Kidney glomerular epithelial cell (primary cell): ENCODE results near the gene FMNL3.

ENCODE experiments used
- DNase-seq: peaks from one replicate; lab custom pipeline; 2025; lab: John Stamatoyannopoulos, UW

Gene FMNL3

DNA sequence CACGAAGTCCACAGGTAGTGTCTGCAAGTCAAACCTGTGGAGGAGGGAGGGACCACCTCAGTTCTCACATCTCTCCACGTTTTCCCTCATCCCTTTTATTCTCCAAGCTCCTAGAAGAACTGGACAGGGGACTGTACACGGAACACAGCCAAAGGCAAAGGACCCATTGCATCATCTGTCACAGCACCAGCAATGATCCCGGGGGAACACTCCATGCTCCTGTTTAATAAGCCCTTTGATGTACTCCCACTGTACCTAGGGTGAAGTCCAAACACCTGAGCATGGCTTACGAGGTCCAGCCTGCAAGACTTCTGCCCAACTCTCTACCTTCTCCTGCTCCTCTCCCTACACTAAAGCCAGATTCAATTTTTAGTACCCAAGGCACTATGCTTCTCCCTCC lies 57.3 kb downstream of the FMNL3 start:
- no peak for DNase-seq

DNA sequence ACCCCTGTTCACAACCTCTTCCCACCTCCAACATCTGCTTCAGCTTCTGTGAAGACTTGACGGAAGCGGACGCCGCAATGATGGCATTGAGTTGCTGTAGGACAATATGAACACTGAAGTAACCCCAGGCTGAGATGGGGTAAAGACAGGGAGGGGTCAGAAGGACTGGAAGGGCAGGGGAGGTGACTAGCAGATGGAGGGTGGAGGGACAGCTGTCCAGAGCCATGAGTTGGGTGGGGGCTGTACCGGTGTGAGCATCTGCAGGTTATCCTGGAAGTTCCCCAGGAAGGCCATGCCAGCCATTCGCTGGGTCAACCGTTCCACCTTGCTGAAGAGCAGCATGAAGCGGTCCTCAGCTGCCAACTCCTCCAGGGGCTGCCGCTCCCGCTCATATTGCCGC lies 57.8 kb downstream of the FMNL3 start:
- no peak for DNase-seq

DNA sequence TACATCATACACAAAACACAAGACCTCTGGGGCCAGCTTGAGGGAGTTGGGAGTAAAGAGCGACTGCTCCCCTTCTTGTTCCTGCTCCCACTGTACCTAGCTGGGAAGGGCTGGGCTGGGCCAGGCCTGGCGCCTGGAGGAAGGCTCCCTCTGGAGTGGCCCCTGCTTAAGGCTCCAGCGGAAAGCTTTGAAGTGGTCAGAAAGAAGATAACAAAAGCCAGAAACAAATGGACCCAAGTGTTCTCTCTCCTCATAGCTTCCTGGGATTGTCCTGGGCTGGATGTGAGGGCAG lies 58.5 kb downstream of the FMNL3 start:
- DNase-seq: no peak

DNA sequence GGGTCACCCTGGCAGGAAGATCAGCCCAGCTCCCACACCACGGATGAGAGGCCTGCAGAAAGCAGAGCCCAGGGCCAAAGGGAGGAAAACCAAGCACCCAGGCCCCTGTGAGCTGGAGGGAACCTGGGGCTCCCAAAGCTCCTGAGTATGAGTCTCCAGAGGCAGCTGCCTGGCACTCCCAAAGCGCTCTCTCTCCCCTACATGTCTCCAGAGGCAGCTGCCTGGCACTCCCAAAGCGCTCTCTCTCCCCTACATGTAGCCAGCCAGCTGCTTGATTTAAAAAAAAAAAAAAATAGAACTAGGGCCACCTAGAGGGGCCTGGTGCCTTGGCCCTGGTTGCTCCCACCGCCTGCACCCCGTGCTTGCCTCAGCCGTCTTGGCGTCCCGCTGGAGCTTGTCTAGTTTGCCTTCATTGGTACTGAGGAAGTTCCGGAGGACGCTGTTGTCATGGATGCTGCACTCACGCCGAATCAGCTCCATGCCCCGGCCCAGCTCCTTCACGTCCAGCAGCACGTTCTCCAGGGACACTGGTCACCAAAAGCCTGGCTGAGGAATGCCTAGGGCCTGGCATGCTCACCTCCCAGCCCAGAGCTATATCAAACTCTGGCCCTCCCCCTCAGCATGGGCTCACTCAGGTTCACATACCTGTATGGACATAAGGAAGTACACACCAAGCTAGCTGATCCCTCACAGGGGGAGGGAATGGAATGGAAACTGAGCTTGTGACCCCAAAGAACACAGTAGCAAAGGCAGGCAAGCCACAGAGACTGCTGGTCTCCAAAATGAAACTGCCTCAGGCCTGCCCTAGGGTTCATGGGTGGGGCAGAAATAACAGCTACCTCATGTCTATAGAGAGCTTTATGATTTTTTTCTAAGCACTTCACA lies 59.1 kb downstream of the FMNL3 start:
- DNase-seq: no peak

DNA sequence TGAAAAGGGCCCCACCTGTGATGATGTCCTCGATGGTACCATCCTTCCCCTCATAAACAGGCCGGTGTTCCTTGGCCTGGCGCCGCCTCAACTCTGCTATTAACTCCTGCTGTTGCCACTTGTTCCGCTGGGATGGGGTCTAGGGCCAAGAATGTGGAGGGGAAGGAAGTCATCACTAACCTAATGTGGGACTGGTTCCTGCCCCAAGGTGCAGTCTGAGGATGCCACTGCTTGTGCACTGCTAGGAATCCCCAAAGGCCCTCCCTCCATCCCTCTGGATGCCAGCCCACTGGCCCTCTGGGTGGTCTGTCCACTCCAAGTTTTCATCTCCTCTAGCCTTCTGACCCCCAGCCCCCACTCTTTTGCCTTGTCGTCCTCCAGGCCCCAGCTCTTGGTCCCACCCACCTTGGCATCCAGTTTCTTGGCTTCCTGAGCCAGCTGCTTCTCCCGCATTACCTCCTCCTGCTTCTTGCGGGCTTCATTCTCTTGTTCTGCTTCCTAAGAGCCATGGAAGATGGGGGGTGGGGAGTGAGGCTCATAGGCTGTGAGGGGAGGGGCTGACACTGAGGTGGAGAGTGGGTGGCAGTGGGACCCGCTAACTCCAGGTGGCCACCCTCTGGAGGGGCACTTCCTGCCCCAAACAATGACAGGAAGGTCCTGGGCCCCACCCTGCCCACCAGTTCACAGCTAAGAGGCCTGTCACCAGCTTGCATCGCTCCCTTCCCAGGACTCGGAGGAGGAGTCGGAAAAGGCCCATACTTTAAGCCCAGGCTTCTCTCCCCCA lies 60.1 kb downstream of the FMNL3 start:
- no peak for DNase-seq

DNA sequence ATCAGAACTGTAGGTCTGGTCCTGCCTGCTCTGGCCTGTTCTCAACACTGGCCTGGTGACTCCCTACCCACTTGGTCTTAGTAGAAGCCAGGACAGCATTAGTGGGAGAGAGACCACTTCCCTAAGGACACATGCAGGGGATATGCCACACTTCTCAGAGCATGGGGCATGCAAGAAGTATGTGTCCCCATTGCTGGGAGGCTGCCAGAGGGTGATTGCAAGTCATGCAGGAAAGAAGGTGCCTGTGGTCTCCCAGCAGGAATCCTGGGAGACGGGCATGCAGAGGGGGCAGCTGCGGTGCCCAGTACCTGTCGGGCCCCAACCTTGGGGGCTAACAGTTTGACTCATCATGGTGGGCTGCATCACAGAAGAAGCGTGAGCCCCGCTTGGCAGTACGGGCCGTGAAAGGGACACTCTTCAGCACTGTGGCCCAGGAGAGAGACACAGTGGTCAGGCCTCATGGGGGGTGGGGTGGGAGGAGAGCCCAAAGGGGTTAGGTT lies 60.8 kb downstream of the FMNL3 start:
- no peak for DNase-seq

DNA sequence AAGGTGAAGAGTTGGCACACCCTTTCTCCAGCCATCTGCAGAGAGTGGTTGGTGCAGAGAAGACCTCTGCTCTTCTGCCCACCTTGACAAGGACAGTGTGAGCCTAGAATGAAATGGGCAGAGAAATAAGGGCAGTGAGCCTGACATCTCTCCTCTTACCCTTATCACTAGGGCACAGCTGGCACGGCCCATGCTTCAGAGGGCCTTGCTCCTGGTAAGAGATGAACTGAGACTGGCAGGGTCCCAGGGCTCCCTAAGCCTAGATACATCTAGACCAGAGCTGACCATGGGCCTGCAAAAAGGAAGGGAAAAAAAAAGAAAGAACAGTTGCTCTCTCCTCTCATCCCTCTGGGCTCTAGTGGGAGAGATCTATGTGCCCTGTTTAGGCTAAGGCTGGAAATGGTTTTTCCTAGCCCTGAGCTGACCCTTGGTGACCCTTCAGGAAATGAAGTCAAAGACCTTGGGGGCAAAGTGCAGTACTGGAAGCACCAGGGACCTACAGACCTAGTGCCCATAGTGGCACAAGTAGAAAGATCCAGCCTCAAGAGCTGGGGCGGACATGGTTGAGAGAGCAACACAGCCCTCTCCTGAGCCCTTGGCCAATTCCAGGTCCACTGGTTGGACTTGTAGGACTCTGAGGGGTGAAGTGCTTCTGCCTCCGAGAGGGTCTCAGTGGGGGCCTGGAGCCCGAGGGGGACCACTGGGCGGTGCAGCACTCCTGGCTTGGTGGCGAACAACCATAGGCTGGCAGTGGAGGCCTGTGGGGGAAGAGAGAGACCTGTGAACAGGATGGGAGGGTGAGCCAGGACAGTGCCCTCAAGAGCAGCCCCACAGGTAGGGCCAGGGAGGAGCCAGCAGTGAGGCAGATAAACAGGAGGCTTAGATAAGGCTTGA lies 61.8 kb downstream of the FMNL3 start:
- no peak for DNase-seq

DNA sequence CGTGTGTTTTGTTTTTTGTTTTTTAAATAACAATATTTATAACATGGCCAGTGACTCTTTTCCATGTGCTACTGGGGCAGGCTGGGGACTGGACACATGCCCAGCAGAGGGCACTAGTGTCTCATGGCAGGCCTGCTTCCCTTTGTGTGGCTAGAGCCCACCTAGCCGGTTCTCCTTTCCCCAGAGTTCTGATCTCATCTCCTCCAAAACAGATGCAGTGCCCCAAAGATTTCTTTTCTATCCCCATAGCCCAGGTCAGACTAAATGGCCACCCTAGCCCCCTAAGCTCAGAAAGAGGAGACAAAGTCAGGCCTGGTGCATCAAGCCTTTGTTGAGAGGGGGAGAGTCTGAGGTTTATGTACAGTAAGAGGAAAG lies 62.6 kb downstream of the FMNL3 start:
- DNase-seq: peak; percentile 40

DNA sequence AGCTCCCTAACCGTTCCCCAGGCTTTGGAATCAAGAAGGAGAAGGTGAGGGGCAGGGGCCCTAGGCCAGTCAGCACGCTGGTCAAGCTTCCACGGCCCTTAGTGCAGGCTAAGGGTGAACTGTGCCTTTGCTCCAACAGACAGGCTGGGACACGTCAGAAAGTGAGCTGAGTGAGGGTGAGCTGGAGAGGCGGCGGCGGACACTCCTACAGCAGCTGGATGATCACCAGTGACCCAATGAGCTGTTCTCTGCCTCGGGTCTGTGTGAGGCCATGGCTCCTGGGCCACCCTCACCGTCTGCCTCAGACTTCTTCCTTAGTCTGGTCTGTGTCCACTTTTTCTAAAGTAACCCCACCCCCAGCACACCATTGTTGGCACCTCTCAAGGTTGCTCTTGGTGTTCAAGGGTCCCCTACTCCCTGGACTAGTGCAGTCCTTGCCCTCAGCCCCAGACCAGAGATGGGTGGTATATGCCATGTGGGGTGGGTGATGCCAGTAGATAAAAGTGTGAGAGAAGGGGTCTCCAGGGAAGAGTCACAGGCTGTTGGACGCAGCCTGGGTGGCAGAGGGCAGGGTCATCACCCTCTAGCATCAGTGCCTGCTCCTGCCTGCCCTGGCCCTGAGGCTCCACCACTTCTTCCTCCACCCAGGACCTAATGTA lies 63.1 kb downstream of the FMNL3 start:
- no peak for DNase-seq

DNA sequence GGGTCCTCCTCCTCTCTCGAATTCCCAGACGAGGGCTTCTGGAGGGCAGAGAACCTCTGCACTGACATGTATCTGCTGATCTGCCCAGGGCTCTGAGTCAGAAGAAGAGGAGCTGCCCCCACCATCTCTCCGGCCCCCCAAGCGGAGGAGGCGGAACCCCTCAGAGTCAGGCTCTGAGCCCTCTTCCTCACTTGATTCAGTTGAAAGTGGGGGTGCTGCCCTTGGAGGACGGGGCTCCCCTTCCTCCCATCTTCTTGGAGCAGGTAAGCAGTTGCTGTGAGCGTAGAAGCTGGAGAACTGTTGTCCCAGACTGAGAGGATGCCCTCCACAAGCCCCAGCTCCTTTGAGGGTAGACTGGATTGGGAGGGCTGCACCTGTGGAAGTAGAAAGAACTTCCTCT lies 64.1 kb downstream of the FMNL3 start:
- no peak for DNase-seq

DNA sequence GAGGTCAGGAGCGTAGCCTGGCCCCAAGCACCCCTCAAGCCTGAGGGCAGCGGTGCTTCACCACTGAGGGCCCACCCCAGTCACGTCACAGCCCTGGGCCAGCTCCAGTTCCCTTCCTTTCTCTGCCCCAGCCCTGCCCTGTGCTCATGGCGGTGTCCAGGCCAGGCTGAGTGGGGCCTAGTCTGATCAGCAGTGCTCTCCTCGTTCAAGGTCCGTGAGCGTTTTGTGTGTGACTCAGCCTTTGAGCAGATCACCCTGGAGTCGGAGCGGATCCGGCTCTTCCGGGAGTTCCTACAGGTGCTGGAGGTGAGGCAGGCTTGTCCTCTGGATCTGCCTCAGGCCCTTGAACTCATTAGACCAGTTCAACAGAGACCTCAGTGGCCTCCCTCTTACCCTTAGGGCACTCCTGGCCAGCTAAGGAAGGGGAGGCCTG lies 64.8 kb downstream of the FMNL3 start:
- no peak for DNase-seq

DNA sequence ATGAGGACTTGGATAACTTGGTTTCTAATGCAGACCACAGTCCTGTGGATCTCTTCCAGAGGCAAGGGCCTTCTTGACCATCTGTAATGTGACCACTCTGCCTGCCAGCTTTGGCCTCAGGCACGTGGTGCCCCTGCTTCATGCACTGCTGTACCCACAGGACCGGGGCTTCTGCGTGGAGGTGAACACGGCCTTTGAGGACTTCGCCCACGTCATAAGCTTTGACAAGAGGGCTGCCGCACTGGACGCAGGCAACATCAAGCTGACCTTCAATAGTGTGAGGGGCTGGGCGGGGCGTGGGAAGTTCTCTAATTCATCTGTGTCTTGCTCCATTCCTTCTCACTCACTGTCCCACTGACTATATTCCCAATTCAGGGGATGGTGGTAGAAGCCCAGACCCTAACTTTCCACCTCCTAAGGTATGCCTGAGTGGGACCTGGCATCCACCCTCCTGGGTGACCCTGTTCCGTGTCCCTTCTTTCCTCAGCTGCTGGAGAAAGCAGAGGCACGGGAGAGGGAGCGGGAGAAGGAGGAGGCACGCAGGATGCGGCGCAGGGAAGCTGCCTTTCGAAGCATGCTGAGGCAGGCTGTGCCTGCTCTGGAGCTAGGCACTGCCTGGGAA lies 65.3 kb downstream of the FMNL3 start:
- DNase-seq: no peak

DNA sequence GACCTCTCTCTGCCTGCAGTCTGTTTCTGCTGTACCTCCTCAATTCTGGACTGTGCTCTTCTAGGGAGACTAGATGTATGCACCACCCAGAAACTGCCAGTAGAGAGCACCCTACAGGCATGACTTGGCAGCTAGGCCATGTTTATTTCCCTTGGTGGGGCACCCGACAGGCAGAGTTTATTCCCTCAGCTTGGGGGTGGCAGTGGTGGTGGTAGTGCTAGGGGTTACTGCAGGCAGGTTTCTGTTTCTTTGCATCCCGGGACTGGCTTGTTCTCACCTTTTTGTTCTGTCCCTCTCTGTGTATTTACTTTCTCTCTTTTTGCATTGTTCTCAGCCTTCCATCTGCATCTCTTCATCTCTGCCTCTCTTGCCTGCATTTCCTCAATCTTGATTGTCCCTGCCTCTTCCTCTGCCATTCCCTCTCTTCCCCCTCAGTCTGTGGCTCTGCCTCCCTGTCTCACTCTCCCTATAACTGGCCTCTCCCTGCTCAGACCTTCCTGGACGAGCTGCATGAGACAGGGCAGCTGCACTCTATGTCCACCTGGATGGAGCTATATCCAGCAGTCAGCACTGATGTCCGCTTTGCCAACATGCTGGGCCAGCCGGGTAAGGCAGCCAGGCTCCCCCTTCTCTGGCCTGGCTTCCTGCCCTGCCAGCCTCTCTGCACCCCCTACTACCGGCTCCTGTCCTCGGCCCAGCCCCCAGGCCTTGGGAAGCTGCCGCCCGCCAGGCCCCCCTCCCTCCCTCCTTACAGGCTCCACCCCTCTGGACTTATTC lies 70.0 kb downstream of the FMNL3 start:
- peak; percentile 52 for DNase-seq

DNA sequence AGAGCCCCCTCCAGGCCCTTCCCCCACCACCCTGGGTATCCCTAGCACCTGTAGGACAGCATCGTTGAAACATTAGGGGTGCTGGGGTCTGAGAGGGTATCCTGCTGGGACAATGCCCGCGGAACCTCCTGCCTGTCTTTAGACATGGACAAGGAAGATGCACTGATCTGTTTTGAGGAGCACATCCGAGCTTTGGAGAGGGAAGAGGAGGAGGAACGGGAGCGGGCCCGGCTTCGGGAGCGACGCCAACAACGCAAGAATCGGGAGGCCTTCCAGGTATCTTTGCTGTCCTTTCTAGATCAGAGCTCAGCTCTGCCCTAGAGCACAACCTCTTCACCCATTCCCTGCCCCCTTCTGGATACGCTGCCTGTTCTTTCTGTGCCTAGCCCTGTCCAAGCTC lies 70.6 kb downstream of the FMNL3 start:
- DNase-seq: no peak

DNA sequence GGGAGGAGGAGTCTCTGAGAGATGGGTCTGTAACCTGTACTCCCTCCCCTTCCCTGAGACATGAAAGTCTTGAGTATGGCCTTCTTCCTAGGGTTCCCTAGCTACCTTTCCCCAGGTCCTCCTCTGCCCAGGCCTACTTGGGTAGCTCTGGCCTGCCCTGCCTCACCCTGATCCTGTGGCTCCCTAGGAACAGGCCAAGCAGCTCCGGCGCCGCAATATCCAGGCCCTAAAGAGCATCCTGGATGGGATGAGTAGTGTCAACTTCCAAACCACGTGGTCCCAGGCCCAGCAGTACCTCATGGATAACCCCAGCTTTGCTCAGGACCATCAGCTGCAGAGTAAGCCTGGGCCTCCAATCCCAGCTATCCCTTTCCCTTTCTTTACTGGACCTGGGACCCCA lies 71.5 kb downstream of the FMNL3 start:
- no peak for DNase-seq

DNA sequence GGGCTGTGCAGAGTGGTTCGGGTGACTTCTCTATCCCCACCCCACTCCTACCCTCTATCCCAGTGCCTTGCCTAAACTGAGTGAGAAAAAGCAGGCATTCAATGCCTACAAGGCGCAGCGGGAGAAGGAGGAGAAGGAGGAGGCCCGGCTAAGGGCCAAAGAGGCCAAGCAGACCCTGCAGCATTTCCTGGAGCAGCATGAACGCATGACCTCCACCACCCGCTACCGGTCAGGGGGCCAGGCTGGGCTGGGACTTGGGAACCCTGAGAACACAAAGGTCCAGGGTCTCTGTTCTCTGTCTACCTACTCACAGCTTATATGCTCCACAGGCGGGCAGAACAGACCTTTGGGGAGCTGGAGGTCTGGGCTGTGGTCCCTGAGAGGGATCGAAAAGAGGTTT lies 72.2 kb downstream of the FMNL3 start:
- no peak for DNase-seq

DNA sequence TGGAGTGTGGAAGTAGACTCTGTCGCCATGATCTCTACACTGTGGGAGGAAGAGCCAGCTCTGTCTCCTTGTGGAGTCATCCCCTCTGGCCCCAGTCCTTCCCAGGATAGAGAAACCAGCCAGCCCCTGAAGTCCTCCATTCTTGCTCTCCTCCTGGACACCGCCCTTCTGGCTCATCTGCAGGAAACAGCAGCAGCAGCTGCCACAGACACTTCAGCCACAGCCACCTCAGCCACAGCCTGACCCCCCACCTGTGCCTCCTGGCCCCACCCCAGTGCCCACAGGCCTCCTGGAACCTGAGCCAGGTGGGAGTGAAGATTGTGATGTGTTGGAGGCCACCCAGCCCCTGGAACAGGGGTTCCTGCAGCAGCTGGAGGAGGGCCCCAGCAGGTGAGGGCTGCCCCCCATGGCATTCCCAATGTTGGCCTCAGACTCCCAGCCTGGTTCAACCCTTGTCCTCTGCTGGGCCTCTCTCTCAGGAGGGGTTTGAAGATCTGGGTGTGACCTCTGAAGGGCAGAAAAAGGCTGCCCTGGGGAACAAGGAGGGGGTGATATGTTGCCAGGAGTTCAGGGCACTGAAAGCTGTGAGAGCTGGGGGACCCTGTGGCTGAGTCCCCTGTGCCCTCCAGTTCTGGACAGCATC lies 73.4 kb downstream of the FMNL3 start:
- DNase-seq: no peak

DNA sequence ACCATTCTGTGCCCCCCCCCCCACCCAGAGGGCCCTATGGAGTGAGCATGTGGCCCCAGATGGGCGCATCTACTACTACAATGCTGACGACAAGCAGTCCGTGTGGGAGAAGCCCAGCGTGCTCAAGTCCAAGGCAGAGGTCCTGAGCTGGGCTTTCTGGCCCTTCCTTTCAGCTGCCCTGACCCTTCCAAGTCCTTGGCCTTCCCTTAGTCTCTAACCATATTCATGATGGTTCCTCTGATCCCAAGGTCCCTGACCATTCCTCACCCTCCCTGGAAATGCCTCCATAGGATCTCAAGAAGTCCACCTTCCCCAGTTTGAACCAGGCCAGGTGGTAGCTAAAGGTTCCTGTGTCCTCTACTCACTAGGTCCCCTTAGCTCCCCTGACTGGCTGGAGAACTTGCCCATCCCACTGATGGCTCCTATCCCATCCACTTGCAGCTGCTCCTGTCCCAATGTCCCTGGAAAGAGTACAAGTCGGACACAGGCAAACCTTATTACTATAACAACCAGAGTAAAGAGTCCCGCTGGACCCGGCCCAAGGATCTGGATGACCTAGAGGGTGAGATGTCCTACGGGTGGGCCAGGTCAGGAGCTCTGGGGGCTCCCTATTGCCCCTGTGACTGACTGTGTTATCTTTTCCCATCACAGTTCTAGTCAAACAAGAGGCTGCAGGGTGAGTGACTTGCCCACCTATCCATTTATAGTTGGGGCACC lies 74.1 kb downstream of the FMNL3 start:
- DNase-seq: no peak

DNA sequence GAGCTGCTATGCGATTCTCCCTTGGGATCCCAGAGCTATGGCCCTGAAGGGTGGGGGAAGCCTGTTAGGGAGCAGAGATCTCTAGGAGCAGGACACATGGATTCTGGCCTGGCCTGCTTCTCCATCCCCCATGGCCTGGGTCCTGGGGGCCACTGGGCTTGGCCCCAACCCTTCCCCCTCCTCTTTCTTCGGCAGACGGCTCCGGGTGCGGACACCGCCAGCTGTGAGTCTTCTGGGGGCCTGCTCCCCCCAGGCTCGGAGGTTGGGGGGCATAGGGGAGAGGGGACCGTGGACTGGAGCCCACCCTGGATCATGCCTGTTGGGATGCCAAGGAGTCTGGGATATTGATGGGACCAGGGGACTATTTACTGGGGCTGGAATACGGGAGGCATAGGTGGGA lies 74.8 kb downstream of the FMNL3 start:
- no peak for DNase-seq
